ENCODE results near the gene DDX27. TPM values are rescaled to one million over a fixed set of nuclear protein-coding genes. Genes with fewer than 3 reads are reported as not detected.

The DDX27 gene
- total RNA-seq, 2 experiments from 2014 or later, result 46.1 to 47.6 TPM

DNA sequence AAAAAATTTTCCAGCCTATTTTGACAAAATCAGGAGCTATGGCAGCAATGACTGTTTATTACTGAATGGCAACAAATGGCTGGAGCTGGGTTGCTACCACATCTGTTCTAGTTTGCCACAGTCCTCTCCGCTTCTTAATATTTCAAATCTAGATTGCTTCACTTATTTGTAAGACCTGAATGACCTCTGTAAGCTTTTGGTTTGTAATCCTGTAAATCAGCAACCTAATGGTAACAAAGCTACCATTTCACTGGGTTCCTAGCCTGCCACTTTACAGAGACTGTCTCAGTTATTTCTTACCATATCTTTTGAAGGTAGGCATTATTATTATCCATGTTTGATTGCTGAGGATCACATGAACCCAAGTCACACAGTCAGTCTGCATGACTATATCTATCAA lies 43.2 kb downstream of the DDX27 start:
- no peaks in the 10 kb centered on the region for H3K27me3 Mint-ChIP-seq
- no peak overlapping the region for H3K27ac Mint-ChIP-seq
- peaks cover 57% of the 10 kb centered on the region for H3K36me3 Mint-ChIP-seq
- peaks cover 18% of the 10 kb centered on the region for H3K4me1 Mint-ChIP-seq
- POLR2A ChIA-PET, result interaction anchor here (0.6 to 2.0 kb wide), 5 partner anchors 13 to 215 kb away, joined by 3 to 10 read pairs (median 4); no protein-coding TSS in a partner anchor
- no peaks in the 10 kb centered on the region for H3K9me3 Mint-ChIP-seq
- ATAC-seq (ENCODE audit: low read depth) (no peak), DNase-seq (no peak)
- H3K4me3 Mint-ChIP-seq, result no peak overlapping the region

DNA sequence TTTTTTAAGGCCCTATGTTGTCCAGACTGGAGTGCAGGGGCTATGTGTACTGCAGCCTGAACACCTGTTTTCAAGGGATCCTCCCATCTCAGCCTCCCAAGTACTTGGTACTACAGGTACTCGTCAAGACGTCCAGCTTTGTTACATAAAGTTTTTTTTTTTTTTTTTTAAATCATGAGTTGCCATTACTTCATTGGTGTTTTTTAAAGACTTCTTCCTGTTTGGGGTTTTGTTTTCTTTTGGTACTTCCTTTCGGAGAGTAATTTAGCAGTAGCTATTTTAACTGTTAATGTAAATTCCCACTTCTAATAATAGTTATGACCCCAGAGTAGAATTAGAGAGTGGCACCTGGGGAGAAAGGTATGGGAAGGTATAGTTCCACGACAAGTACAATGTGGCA lies 48.1 kb downstream of the DDX27 start:
- H3K4me3 Mint-ChIP-seq, result peak overlapping the region; percentile 77
- POLR2A ChIA-PET, result interaction anchor here (0.7 to 2.6 kb wide), 6 partner anchors 9 to 33 kb away, joined by 3 to 15 read pairs (median 4); partner anchors contain the start of gene ZNFX1
- peaks cover 3% of the 10 kb centered on the region for H3K9me3 Mint-ChIP-seq
- no peak for DNase-seq
- ATAC-seq (ENCODE audit: low read depth), result no peak
- H3K27me3 Mint-ChIP-seq, result no peaks in the 10 kb centered on the region
- peak overlapping the region; percentile 82 for H3K27ac Mint-ChIP-seq
- peaks cover 53% of the 10 kb centered on the region for H3K4me1 Mint-ChIP-seq
- H3K36me3 Mint-ChIP-seq, result peaks cover 81% of the 10 kb centered on the region

DNA sequence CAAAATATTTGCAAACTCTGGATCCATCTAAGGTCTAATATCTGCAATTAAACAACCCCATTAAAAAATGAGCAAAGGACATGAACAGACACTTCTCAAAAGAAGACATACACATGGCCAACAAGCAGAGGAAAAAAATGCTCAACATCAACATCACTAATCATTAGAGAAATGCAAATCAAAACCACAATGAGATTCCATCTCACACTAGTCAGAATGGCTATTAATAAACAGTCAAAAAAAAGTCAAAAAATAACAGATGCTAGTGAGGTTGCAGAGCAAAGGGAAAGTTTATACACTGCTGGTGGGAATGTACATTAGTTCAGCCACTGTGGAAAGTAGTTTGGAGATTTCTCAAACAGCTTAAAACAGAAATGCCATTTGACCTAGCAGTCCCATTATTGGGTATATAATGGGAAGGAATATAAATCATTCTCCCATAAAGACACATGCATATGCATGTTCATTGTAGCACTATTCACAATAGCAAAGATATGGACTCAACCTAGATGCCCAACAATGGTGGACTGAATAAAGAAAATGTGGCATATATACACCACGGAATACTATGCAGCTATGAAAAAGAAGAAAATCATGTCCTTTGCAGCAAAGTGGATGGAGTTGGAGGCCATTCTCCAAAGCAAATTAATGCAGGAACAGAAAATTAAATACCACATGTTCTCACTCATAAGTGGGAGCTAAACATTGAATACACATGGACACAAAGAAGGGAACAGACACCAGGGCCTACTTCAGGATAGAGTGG lies 49.6 kb downstream of the DDX27 start:
- H3K4me3 Mint-ChIP-seq, result peak overlapping the region; percentile 72
- DNase-seq (no peak), ATAC-seq (ENCODE audit: low read depth) (no peak)
- peaks cover 78% of the 10 kb centered on the region for H3K36me3 Mint-ChIP-seq
- no peaks in the 10 kb centered on the region for H3K27me3 Mint-ChIP-seq
- POLR2A ChIA-PET, result interaction anchor here (0.6 to 2.6 kb wide), 2 partner anchors 8 to 10 kb away, joined by 3 to 15 read pairs; partner anchors contain the start of gene ZNFX1
- H3K27ac Mint-ChIP-seq, result peak overlapping the region; percentile 3
- H3K4me1 Mint-ChIP-seq, result peaks cover 61% of the 10 kb centered on the region
- peaks cover 3% of the 10 kb centered on the region for H3K9me3 Mint-ChIP-seq

DNA sequence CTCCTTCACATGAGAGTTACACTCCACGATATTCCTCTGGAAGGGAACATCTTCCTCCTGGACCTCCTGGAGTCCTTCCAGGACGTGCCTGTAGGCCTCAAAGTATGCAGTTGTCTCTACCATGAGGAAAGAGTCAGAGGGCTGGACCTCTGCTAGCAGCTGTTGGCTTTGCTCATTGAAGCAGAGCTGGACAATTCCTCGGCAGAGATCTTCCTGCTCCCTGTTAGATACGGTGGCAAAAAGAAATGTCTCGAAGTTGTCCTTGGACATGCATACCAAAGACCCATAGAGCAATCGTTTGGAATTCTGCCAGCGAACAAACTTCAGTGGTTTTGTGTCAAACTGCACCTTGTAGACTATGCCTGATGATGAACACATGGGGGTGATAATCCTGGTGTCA lies 51.0 kb downstream of the DDX27 start:
- H3K9me3 Mint-ChIP-seq, result peaks cover 3% of the 10 kb centered on the region
- H3K36me3 Mint-ChIP-seq, result peaks cover 76% of the 10 kb centered on the region
- DNase-seq, result no peak
- no peak for ATAC-seq (ENCODE audit: low read depth)
- POLR2A ChIA-PET, result interaction anchor here (0.6 kb wide), 1 partner anchor 922 kb away, joined by 3 read pairs; no protein-coding TSS in a partner anchor
- H3K27me3 Mint-ChIP-seq, result no peaks in the 10 kb centered on the region
- H3K4me3 Mint-ChIP-seq, result peak overlapping the region; percentile 72
- peaks cover 66% of the 10 kb centered on the region for H3K4me1 Mint-ChIP-seq
- peak overlapping the region; percentile 30 for H3K27ac Mint-ChIP-seq

DNA sequence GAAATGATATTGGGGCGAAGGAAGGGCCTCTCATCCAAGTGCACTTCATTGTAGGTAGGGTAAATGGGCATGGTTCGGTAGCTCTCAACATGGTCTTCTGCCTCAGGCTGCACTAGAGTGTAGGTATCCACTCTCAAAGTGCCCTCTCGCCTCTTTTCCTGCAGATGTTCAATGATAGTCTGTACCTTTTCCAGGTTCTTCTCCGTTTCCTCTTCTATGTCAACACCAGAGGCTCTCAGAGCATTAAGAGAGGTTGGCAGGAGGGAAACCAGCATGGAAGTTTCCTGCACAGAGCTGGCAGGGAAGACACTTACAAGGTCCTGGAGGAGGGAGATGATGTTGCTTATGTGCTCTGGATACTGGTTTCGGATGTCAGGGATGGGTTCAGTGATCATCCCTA lies 51.5 kb downstream of the DDX27 start:
- peak overlapping the region; percentile 72 for H3K4me3 Mint-ChIP-seq
- no peaks in the 10 kb centered on the region for H3K27me3 Mint-ChIP-seq
- H3K36me3 Mint-ChIP-seq, result peaks cover 78% of the 10 kb centered on the region
- ATAC-seq (ENCODE audit: low read depth), result no peak
- H3K27ac Mint-ChIP-seq, result peak overlapping the region; percentile 30
- POLR2A ChIA-PET, result interaction anchor here (0.6 kb wide), 1 partner anchor 921 kb away, joined by 3 read pairs; no protein-coding TSS in a partner anchor
- H3K9me3 Mint-ChIP-seq, result peaks cover 3% of the 10 kb centered on the region
- H3K4me1 Mint-ChIP-seq, result peaks cover 68% of the 10 kb centered on the region
- no peak for DNase-seq

DNA sequence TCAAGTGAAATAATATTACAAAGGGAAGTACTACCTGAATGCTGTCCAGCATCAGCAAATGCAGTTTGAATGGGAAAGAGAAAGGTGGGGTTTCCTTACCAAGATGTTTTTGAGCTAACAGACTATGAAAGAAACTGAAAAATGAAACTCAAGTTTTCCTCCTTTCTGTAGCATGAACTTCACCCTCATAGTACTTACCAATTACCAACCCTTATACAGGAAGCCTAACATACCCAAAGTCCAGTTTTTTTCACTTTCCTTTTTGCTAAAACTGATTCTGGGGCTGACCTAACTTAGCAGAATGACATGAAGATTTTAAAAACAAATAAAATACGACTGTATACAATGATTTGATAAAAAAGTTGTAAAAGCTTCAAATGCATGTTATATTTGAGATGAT lies 53.4 kb downstream of the DDX27 start:
- POLR2A ChIA-PET, result interaction anchor here (1.1 kb wide), 1 partner anchor 20 kb away, joined by 3 read pairs; no protein-coding TSS in a partner anchor
- DNase-seq (no peak), ATAC-seq (ENCODE audit: low read depth) (no peak)
- no peaks in the 10 kb centered on the region for H3K27me3 Mint-ChIP-seq
- H3K36me3 Mint-ChIP-seq, result peaks cover 74% of the 10 kb centered on the region
- peaks cover 59% of the 10 kb centered on the region for H3K4me1 Mint-ChIP-seq
- peak overlapping the region; percentile 65 for H3K4me3 Mint-ChIP-seq
- H3K9me3 Mint-ChIP-seq, result peaks cover 3% of the 10 kb centered on the region
- peak overlapping the region; percentile 72 for H3K27ac Mint-ChIP-seq

DNA sequence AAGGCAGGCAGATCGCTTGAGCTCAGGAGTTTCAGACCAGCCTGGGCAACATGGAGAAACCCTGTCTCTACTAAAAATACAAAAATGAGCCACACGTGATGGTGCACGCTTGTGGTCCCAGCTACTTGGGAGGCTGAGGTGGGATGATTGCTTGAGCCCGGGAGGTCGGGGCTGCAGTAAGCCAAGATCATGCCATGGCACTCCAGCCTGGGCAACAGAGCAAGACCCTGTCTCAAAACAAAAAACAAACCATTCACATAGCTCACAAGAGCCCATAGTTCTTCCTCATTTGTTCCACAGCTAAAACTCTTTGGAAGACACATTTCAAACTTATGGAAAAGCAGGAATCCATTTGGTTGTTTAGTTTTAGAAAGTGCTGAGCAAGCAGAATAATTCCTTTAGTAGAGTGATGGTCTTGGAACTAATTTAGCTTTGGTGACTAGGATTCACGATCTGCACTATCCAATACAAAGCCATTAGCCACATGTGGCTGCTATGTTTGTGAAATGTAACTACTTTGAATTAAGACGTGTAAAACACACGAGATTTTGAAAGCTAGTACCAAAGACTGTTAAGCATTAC lies 54.6 kb downstream of the DDX27 start:
- Mint-ChIP-seq H3K4me1 (peaks cover 50% of the 10 kb centered on the region), H3K27me3 (no peaks in the 10 kb centered on the region), H3K9me3 (peaks cover 3% of the 10 kb centered on the region), H3K27ac (no peak overlapping the region), H3K4me3 (peak overlapping the region; percentile 13), H3K36me3 (peaks cover 69% of the 10 kb centered on the region)
- POLR2A ChIA-PET, result no interaction called here
- ATAC-seq (ENCODE audit: low read depth), result no peak
- DNase-seq, result no peak

DNA sequence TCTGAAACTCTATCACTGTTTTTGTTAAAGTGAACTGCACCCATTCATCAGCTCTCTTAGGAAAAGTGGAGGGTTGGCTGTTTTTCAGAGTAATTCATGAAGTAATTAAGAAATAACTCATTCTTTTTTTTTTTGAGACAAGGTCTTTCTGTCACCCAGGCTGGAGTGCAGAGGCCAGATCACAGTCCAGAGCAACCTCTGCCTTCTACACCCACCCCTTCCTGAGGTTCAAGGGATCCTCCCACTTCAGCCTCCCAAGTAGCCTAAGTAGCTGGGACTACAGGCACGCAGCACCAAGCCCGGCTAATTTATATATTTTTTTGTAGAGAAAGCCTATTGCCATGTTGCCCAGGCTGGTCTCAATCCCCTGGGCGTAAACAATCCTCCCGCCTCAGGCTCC lies 56.0 kb downstream of the DDX27 start:
- H3K4me3 Mint-ChIP-seq, result peak overlapping the region; percentile 99
- POLR2A ChIA-PET, result interaction anchor here (0.5 to 2.3 kb wide), 3 partner anchors 12 to 18 kb away, joined by 3 to 12 read pairs (median 10); no protein-coding TSS in a partner anchor
- ATAC-seq (ENCODE audit: low read depth) (no peak), DNase-seq (no peak)
- peaks cover 68% of the 10 kb centered on the region for H3K36me3 Mint-ChIP-seq
- H3K27me3 Mint-ChIP-seq, result no peaks in the 10 kb centered on the region
- peaks cover 1% of the 10 kb centered on the region for H3K9me3 Mint-ChIP-seq
- H3K4me1 Mint-ChIP-seq, result peaks cover 44% of the 10 kb centered on the region
- H3K27ac Mint-ChIP-seq, result peak overlapping the region; percentile 63

DNA sequence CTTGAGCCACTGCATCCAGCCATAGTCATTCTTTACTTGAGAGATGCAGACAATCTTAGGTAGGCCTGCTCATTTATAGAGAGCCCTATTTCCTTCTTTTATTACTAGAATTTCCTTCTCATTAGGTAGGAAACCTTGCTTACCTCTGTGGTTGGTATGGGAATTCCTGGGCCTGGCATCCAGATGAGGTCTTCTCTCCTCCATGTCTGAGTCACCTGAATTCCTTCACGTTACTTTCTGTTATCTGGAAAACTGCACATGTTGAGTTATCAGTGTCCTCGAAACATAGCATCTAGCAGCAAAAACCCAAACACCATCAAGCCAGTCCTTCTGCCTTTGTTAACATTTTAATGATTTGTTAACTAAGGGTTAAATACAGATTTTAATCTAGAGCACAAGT lies 56.4 kb downstream of the DDX27 start:
- Mint-ChIP-seq H3K27ac (peak overlapping the region; percentile 63), H3K4me3 (peak overlapping the region; percentile 99), H3K36me3 (peaks cover 68% of the 10 kb centered on the region), H3K9me3 (peaks cover 3% of the 10 kb centered on the region), H3K27me3 (no peaks in the 10 kb centered on the region), H3K4me1 (peaks cover 41% of the 10 kb centered on the region)
- ATAC-seq (ENCODE audit: low read depth), result no peak
- POLR2A ChIA-PET, result interaction anchor here (0.5 to 2.3 kb wide), 5 partner anchors 8 to 229 kb away, joined by 3 to 12 read pairs (median 10); partner anchors contain the start of gene CSE1L
- DNase-seq, result no peak

DNA sequence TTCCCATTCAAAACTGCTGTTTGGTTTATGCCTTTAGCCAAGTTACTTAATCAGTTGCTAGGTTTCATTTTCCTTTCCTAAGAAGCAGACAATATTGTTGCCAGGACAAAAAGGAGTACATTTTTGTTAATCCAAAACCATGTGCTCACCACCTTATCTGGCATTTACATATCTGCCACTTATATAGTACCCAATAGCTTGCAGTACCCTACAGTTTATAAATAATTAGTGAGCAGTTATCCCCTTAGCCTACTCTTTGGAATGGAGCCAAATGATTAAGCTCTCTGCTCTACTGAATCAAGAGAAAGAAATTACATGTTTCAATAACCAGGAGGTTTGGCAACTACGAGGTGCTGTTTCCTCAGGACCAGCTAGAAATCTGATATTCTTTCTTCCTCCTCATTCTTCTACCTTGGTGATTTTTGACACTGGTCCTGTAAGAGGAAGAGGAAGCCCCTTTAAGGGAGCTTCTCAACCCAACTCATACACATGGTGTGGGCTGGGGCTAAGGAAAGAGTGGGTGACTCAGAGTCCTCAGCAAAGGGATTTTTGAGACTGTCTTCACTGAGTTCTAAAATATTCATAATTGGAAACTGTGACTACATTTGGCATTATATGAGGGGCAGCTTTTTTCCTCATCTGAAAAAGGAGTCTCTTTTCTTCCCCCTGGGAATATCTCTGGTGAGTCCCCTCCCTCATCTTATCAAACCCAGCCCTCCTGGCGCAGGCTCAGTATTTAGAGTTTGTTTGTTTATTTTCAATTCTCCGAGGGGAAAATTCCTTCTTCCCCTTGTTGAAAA lies 57.1 kb downstream of the DDX27 start:
- Mint-ChIP-seq H3K27ac (peak overlapping the region; percentile 99), H3K36me3 (peaks cover 68% of the 10 kb centered on the region), H3K4me1 (peaks cover 44% of the 10 kb centered on the region), H3K27me3 (no peaks in the 10 kb centered on the region), H3K4me3 (peak overlapping the region; percentile 99), H3K9me3 (peaks cover 11% of the 10 kb centered on the region)
- DNase-seq (no peak), ATAC-seq (ENCODE audit: low read depth) (peak; percentile 20)
- POLR2A ChIA-PET, result interaction anchor here (0.6 to 2.3 kb wide), 9 partner anchors 8 to 386 kb away, joined by 3 to 12 read pairs (median 6); partner anchors contain the start of gene CSE1L

DNA sequence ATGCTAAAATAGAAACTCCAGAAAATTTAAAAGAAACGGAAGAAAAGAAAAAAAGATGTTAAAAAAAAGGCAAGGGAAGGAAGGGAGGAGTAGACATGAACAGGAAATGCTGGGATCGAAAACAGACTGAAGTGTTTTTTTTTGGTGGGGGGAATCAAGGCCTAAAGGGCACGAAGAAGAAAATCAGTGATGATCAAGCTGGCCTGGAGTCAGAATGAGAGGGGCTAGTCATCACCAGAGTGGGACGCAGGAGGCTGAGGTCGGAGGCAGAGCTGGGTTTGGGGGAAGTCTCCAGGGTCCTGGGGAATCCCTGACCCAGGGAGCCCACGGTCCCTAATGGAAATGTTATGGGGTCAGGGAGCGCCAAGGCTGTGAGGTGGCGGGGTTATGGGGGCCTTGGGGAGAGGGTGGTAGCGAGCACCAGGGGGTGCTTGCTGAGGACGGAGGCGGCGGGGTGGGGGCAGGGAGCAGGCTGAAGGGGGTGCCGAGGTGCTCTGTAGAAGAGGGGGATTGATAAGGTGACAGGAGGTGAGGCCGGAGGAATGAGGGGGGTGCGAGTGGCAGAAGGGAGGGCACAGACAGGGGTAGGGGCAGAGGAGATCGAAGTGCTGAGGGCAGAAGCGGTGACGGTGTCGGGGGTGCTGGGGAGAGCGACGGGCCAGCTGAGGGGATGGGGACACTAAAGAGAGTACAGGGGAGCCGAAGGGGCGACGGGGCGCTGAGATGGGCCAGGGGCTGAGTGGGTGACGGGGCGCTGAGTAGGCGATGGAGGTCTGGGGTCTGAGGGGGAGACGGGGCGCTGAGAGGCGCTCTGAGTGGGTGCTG lies 58.0 kb downstream of the DDX27 start:
- POLR2A ChIA-PET, result interaction anchor here (0.6 to 2.3 kb wide), 17 partner anchors 9 to 385 kb away, joined by 3 to 15 read pairs (median 4); partner anchors contain the start of gene CSE1L
- no peaks in the 10 kb centered on the region for H3K27me3 Mint-ChIP-seq
- H3K36me3 Mint-ChIP-seq, result peaks cover 68% of the 10 kb centered on the region
- DNase-seq (peak; percentile 55), ATAC-seq (ENCODE audit: low read depth) (no peak)
- peaks cover 46% of the 10 kb centered on the region for H3K4me1 Mint-ChIP-seq
- peak overlapping the region; percentile 99 for H3K27ac Mint-ChIP-seq
- H3K9me3 Mint-ChIP-seq, result peaks cover 14% of the 10 kb centered on the region
- H3K4me3 Mint-ChIP-seq, result peak overlapping the region; percentile 99

DNA sequence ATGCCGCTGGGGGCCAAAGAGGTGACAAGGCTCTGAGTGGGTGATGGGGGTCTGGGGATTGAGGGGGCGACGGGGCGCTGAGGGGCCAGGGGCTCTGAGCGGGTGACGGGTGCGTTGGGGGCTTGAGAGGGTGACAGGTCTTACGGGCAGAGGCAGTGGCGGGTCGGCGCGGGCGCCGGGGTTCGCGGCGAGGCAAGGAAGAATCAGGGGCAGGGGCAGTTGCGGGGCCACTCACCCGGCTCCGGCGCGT lies 58.5 kb downstream of the DDX27 start:
- no peaks in the 10 kb centered on the region for H3K27me3 Mint-ChIP-seq

More for the DNA sequence above, 58.5 kb downstream of the DDX27 start:
- Mint-ChIP-seq H3K36me3 (peaks cover 70% of the 10 kb centered on the region), H3K4me3 (peak overlapping the region; percentile 99), H3K27ac (peak overlapping the region; percentile 99), H3K9me3 (peaks cover 14% of the 10 kb centered on the region), H3K4me1 (peaks cover 48% of the 10 kb centered on the region)
- ATAC-seq (ENCODE audit: low read depth) (no peak), DNase-seq (no peak)
- POLR2A ChIA-PET, result interaction anchor here (0.8 to 2.2 kb wide), 10 partner anchors 10 to 317 kb away, joined by 3 to 15 read pairs (median 4); partner anchors contain the start of genes CSE1L and DDX27
